ENCODE measurements around the gene B4GALT1. TPM values are rescaled to one million over a fixed set of nuclear protein-coding genes. Genes with fewer than 3 reads are reported as not detected.

Gene B4GALT1
- total RNA-seq, 1 donor from 2014 or later = 41.0 TPM

- intact Hi-C loops (cut with DNase I) = loop anchor here (5.0 kb wide), 1 partner anchor 36 kb away; the partner anchor contains the start of gene B4GALT1
- no peak for ATAC-seq (ENCODE audit: poor library complexity)
- DNase-seq = no peak
Observed at GRCh38 chr9:33130961-33131789, 36.0 kb downstream of the B4GALT1 start.

- peak; percentile 9 for ATAC-seq (ENCODE audit: poor library complexity)
- intact Hi-C loops (cut with DNase I) = loop anchor here (5.0 kb wide), 1 partner anchor 37 kb away; the partner anchor contains the start of gene B4GALT1
Observed at GRCh38 chr9:33129886-33130881, 37.0 kb downstream of the B4GALT1 start.

GRCh38 chr9:33129251-33129885 is 37.8 kb downstream of the B4GALT1 start:
- DNase-seq (no peak), ATAC-seq (ENCODE audit: poor library complexity) (no peak)
- intact Hi-C loops (cut with DNase I) = no loop called here

More at GRCh38 chr9:33129886-33130881, 37.0 kb downstream of the B4GALT1 start:
- no peak for DNase-seq

- intact Hi-C loops (cut with DNase I) = no loop called here
- ATAC-seq (ENCODE audit: poor library complexity) (no peak), DNase-seq (no peak)
Observed at GRCh38 chr9:33128570-33128969, 38.6 kb downstream of the B4GALT1 start.

- intact Hi-C loops (cut with DNase I) = no loop called here
- DNase-seq (no peak), ATAC-seq (ENCODE audit: poor library complexity) (no peak)
Observed at GRCh38 chr9:33127881-33128280, 39.3 kb downstream of the B4GALT1 start.

- DNase-seq (no peak), ATAC-seq (ENCODE audit: poor library complexity) (no peak)
- intact Hi-C loops (cut with DNase I) = no loop called here
Observed at GRCh38 chr9:33125871-33126823, 41.0 kb downstream of the B4GALT1 start.

GRCh38 chr9:33125461-33125860 is 41.7 kb downstream of the B4GALT1 start:
- intact Hi-C loops (cut with DNase I) = no loop called here
- ATAC-seq (ENCODE audit: poor library complexity) = no peak
- DNase-seq = no peak

GRCh38 chr9:33124751-33125381 is 42.3 kb downstream of the B4GALT1 start:
- intact Hi-C loops (cut with DNase I) = no loop called here
- no peak for DNase-seq
- no peak for ATAC-seq (ENCODE audit: poor library complexity)

- intact Hi-C loops (cut with DNase I) = no loop called here
- DNase-seq (no peak), ATAC-seq (ENCODE audit: poor library complexity) (no peak)
Observed at GRCh38 chr9:33124046-33124445, 43.1 kb downstream of the B4GALT1 start.

- DNase-seq (no peak), ATAC-seq (ENCODE audit: poor library complexity) (no peak)
- intact Hi-C loops (cut with DNase I) = no loop called here
Observed at GRCh38 chr9:33123407-33124031, 43.6 kb downstream of the B4GALT1 start.

GRCh38 chr9:33120620-33121019 is 46.5 kb downstream of the B4GALT1 start:
- DNase-seq (no peak), ATAC-seq (ENCODE audit: poor library complexity) (no peak)
- intact Hi-C loops (cut with DNase I) = no loop called here

- DNase-seq = no peak
Observed at GRCh38 chr9:33117796-33118195, 49.3 kb downstream of the B4GALT1 start.

GRCh38 chr9:33117306-33117705 is 49.8 kb downstream of the B4GALT1 start:
- intact Hi-C loops (cut with DNase I) = no loop called here
- ATAC-seq (ENCODE audit: poor library complexity) = peak; percentile 28
- no peak for DNase-seq

More at GRCh38 chr9:33117796-33118195, 49.3 kb downstream of the B4GALT1 start:
- intact Hi-C loops (cut with DNase I) = no loop called here
- peak; percentile 21 for ATAC-seq (ENCODE audit: poor library complexity)

- intact Hi-C loops (cut with DNase I) = no loop called here
- ATAC-seq (ENCODE audit: poor library complexity) (peak; percentile 36), DNase-seq (no peak)
Observed at GRCh38 chr9:33116860-33117259, 50.3 kb downstream of the B4GALT1 start.

- DNase-seq = no peak
- peak; percentile 6 for ATAC-seq (ENCODE audit: poor library complexity)
- intact Hi-C loops (cut with DNase I) = no loop called here
Observed at GRCh38 chr9:33114746-33115145, 52.4 kb downstream of the B4GALT1 start.

- no peak for DNase-seq
- ATAC-seq (ENCODE audit: poor library complexity) = no peak
- intact Hi-C loops (cut with DNase I) = no loop called here
Observed at GRCh38 chr9:33113799-33114547, 53.2 kb downstream of the B4GALT1 start.

Data from Right ventricle myocardium superior (tissue), 1 donor.